HuH-7.5 (cell line): Measurements from ENCODE around the gene ACACA.
"Not testable (repeated sequence)": the region's sequence is repeated elsewhere in the genome, so short reads cannot be mapped to it uniquely, and the experiment has no call there.

ENCODE experiments used
- DNase-seq: peaks from one replicate; pipeline ENCODE4 v3.0.0; 2011; ENCODE audit warnings: low spot score

ACACA gene

GRCh38 chr17:37096071-37096470 is 310.6 kb downstream of the ACACA start:
- no peak for DNase-seq

- no peak for DNase-seq
These were observed 312.2 kb downstream of the ACACA start for GRCh38 chr17:37094391-37094790.

- DNase-seq: no peak
These were observed 313.9 kb downstream of the ACACA start for GRCh38 chr17:37092701-37093100.

GRCh38 chr17:37092071-37092470 is 314.6 kb downstream of the ACACA start:
- no peak for DNase-seq

GRCh38 chr17:37090941-37091340 is 315.7 kb downstream of the ACACA start:
- no peak for DNase-seq

GRCh38 chr17:37089956-37090355 is 316.7 kb downstream of the ACACA start:
- DNase-seq: no peak

- DNase-seq: no peak
These were observed 317.7 kb downstream of the ACACA start for GRCh38 chr17:37088913-37089312.

GRCh38 chr17:37088459-37088858 is 318.2 kb downstream of the ACACA start:
- no peak for DNase-seq

- DNase-seq: no peak
These were observed 319.0 kb downstream of the ACACA start for GRCh38 chr17:37087683-37088082.

- DNase-seq: no peak
These were observed 319.7 kb downstream of the ACACA start for GRCh38 chr17:37086948-37087347.

- DNase-seq: no peak
These were observed 320.3 kb downstream of the ACACA start for GRCh38 chr17:37086334-37086733.

GRCh38 chr17:37084372-37084771 is 322.3 kb downstream of the ACACA start:
- no peak for DNase-seq

- no peak for DNase-seq
These were observed 323.2 kb downstream of the ACACA start for GRCh38 chr17:37083456-37083855.

- no peak for DNase-seq
These were observed 323.7 kb downstream of the ACACA start for GRCh38 chr17:37082985-37083384.

GRCh38 chr17:37082311-37082860 is 324.2 kb downstream of the ACACA start:
- DNase-seq: no peak

- no peak for DNase-seq
These were observed 325.3 kb downstream of the ACACA start for GRCh38 chr17:37081287-37081686.

- no peak for DNase-seq
These were observed 326.9 kb downstream of the ACACA start for GRCh38 chr17:37079735-37080134.

GRCh38 chr17:37079065-37079708 is 327.4 kb downstream of the ACACA start:
- no peak for DNase-seq

- DNase-seq: not testable (repeated sequence)
These were observed 333.2 kb downstream of the ACACA start for GRCh38 chr17:37073464-37073863.

GRCh38 chr17:37069087-37069486 is 337.5 kb downstream of the ACACA start:
- DNase-seq: no peak

- no peak for DNase-seq
These were observed 338.4 kb downstream of the ACACA start for GRCh38 chr17:37068266-37068665.

- no peak for DNase-seq
These were observed 339.0 kb downstream of the ACACA start for GRCh38 chr17:37067555-37068111.

GRCh38 chr17:37066322-37067255 is 340.0 kb downstream of the ACACA start:
- no peak for DNase-seq
